Glutamatergic neuron (in vitro differentiated cells): Measurements from ENCODE around the gene ORAI2. TPM values are rescaled to one million over a fixed set of nuclear protein-coding genes. Genes with fewer than 3 reads are reported as not detected.

Source experiments
- DNase-seq: peaks from one replicate; pipeline ENCODE4 v3.0.0; 2022
- H3K27ac Mint-ChIP-seq: one replicate; pipeline ENCODE4 v1.8.0; 2020; ENCODE audit warnings: mild to moderate bottlenecking, mixed read lengths, inconsistent platforms; ENCODE audit not compliant: unreplicated experiment
- H3K27me3 Mint-ChIP-seq: one replicate; pipeline ENCODE4 v1.8.0; 2020; ENCODE audit warnings: mild to moderate bottlenecking, moderate library complexity, mixed read lengths, inconsistent platforms; ENCODE audit not compliant: unreplicated experiment
- H3K36me3 Mint-ChIP-seq: one replicate; pipeline ENCODE4 v1.8.0; 2020; ENCODE audit warnings: mild to moderate bottlenecking, mixed read lengths, inconsistent platforms; ENCODE audit not compliant: unreplicated experiment
- H3K4me1 Mint-ChIP-seq: one replicate; pipeline ENCODE4 v1.8.0; 2020; ENCODE audit warnings: mild to moderate bottlenecking, low read depth, mixed read lengths, inconsistent platforms; ENCODE audit not compliant: unreplicated experiment
- H3K4me3 Mint-ChIP-seq: one replicate; pipeline ENCODE4 v1.8.0; 2020; ENCODE audit warnings: mild to moderate bottlenecking, mixed read lengths, inconsistent platforms; ENCODE audit not compliant: unreplicated experiment
- H3K9me3 Mint-ChIP-seq: one replicate; pipeline ENCODE4 v1.8.0; 2020; ENCODE audit warnings: mild to moderate bottlenecking, moderate library complexity, mixed read lengths, inconsistent platforms; ENCODE audit not compliant: unreplicated experiment
- CTCF ChIP-seq: fragments of 200-600 bp; sonication (generic); IDR thresholded peaks from one replicate; pipeline ENCODE4 v1.5.0; 2021; ENCODE audit not compliant: partially characterized antibody, unreplicated experiment
- total RNA-seq: library from RNA; stranded (reverse); fragmentation: NEBNext Ultra II Directional; extraction: Animal tissue kit (Norgen Biotek cat#: 25700); gene quantifications from one replicate; pipeline ENCODE4 v1.2.1, GENCODE V29; 2021; ENCODE audit not compliant: unreplicated experiment

Gene ORAI2
- total RNA-seq, 1 donor from 2014 or later: 31.8 TPM

- peak overlapping the region; percentile 23 for H3K4me3 Mint-ChIP-seq
- peaks cover 17% of the 10 kb centered on the region for H3K4me1 Mint-ChIP-seq
- peaks cover 7% of the 10 kb centered on the region for H3K9me3 Mint-ChIP-seq
- H3K27ac Mint-ChIP-seq: peak overlapping the region; percentile 52
- TF ChIP-seq CTCF: no peak
- peaks cover 13% of the 10 kb centered on the region for H3K27me3 Mint-ChIP-seq
- peak; percentile 63 for DNase-seq
- H3K36me3 Mint-ChIP-seq: no peaks in the 10 kb centered on the region
These were observed 1.6 kb upstream of the ORAI2 start for GRCh38 chr7:102431617-102432298.

DNA sequence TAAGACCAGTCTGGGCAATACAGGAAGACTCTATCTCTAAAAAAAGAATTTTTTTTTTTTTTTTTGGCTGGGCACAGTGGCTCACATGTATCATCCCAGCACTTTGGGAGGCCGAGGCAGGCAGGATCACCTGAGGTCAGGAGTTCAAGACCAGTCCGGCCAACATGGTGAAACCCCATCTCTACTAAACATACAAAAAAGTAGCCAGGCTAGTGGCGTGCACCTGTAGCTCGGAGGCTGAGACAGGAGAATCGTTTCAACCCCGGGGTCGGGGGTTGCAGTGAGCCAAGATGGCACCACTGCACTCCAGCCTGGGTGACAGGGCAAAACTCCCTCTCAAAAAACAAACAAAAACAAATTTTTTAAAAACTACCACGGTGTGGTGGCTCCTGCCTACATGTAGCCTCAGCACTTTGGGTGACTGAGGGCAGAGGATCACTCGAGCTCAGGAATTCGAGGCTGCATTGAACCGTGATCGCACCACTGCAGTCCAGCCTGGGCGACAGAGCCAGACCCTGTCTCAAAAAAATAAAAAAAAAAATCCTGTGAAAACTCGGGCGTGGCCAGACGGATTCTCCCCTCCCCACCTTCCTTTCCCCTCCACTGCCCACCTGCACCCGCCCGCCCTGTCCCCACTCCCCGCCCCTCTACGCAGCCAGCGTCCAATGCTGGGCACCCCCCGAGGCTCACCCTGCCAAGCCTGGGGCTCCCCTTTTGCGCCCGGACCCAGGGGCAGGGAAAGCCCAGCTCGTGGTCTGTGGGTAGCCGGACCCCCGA is 745 bp upstream of the ORAI2 start:
- H3K4me1 Mint-ChIP-seq: peaks cover 17% of the 10 kb centered on the region
- H3K27ac Mint-ChIP-seq: no peak overlapping the region
- peaks cover 7% of the 10 kb centered on the region for H3K9me3 Mint-ChIP-seq
- peak overlapping the region; percentile 64 for H3K4me3 Mint-ChIP-seq
- no peaks in the 10 kb centered on the region for H3K36me3 Mint-ChIP-seq
- DNase-seq: no peak
- peaks cover 13% of the 10 kb centered on the region for H3K27me3 Mint-ChIP-seq
- TF ChIP-seq CTCF: no peak

DNA sequence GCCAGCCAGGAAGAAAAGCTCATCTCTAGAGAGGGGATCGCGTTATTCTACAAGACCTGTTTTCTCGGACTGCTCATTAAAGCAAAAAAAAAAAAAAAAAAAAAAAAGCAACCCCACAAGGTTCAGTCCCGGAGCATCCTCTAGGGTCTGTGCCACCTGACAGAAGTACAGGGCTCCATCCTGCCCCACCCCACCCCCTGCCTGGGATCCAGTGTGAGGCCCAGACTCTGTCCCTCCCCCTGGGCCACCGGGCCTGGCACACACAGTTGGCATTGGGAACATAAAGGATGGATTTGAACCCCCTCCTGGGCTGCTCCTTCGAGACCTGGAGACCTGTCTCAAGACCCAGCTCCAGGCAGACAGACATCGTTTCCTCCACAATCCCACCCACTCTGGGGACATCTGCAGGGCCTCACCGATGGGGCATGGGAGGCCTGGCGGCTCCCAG is 688 bp downstream of the ORAI2 start:
- H3K4me3 Mint-ChIP-seq: peak overlapping the region; percentile 88
- H3K9me3 Mint-ChIP-seq: peaks cover 7% of the 10 kb centered on the region
- TF ChIP-seq CTCF: no peak
- peaks cover 12% of the 10 kb centered on the region for H3K27me3 Mint-ChIP-seq
- peaks cover 17% of the 10 kb centered on the region for H3K4me1 Mint-ChIP-seq
- H3K36me3 Mint-ChIP-seq: no peaks in the 10 kb centered on the region
- DNase-seq: no peak
- H3K27ac Mint-ChIP-seq: peak overlapping the region; percentile 82

GRCh38 chr7:102436118-102436517 is 2.7 kb downstream of the ORAI2 start:
- no peaks in the 10 kb centered on the region for H3K36me3 Mint-ChIP-seq
- no peak for TF ChIP-seq CTCF
- no peak for DNase-seq
- H3K4me3 Mint-ChIP-seq: no peak overlapping the region
- H3K27me3 Mint-ChIP-seq: peaks cover 3% of the 10 kb centered on the region
- H3K27ac Mint-ChIP-seq: no peak overlapping the region
- H3K9me3 Mint-ChIP-seq: no peaks in the 10 kb centered on the region
- peaks cover 14% of the 10 kb centered on the region for H3K4me1 Mint-ChIP-seq
